ELR (cell line): Measurements from ENCODE around the gene CLIC3.
A peak's percentile ranks its signal among the peaks of the same experiment; 100 is the strongest.
"Not testable (repeated sequence)": the region's sequence is repeated elsewhere in the genome, so short reads cannot be mapped to it uniquely, and the experiment has no call there.

Experiments
- DNase-seq: peaks from one replicate; pipeline ENCODE4 v3.0.0-alpha.2; 2015; ENCODE audit warnings: low read depth

Gene CLIC3, protein sequence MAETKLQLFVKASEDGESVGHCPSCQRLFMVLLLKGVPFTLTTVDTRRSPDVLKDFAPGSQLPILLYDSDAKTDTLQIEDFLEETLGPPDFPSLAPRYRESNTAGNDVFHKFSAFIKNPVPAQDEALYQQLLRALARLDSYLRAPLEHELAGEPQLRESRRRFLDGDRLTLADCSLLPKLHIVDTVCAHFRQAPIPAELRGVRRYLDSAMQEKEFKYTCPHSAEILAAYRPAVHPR

DNA sequence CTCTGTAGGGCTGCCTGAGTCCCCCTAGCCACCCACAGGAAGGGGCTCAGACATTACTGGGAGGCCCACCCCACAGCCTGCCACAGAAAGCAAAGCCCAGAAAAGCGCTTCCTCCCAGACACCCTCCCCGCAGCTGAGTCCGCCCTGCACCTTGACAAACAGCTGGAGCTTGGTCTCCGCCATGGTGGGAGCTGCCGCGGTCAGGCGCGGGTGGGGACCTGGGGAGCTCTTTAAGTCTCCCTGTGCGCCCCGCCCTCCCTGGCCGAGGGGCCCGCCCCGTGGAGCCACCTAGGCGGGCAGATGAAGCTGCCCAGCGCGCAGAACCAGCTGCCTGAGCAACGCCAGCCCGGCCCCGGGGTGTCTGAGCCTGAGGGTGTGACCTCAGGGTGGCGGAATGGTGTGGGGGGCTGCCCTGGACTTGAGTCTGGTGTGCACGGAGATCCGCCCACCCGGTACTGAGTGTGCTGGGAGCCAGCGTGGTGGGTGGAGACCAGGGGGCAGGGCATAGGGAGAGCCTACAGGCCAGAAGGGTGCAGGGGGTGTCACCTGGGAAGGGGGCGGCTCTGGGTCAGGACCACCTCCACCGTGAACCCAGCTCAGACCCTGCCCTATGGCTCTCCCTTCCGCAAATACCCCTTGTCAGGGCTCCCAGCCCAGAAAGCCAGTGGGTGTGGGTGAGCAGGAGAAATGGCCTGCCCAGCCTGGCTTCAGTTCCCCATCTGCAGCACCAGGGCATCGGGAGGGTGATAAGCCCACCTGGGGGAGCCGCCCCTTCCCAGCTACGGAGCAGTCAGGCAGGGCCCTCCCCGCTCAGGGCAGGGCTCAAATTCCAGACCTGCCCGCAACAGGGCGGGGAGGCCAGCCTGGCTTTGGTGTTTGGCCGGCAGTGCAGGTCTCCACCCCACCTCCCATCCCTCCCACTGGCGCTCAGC, at the start of gene CLIC3:
CLIC3 (minus strand) TSS at position 208 of the 932 bp plus-strand sequence; CDS start at position 183, 25 bp downstream.
- peak; percentile 30 for DNase-seq

DNA sequence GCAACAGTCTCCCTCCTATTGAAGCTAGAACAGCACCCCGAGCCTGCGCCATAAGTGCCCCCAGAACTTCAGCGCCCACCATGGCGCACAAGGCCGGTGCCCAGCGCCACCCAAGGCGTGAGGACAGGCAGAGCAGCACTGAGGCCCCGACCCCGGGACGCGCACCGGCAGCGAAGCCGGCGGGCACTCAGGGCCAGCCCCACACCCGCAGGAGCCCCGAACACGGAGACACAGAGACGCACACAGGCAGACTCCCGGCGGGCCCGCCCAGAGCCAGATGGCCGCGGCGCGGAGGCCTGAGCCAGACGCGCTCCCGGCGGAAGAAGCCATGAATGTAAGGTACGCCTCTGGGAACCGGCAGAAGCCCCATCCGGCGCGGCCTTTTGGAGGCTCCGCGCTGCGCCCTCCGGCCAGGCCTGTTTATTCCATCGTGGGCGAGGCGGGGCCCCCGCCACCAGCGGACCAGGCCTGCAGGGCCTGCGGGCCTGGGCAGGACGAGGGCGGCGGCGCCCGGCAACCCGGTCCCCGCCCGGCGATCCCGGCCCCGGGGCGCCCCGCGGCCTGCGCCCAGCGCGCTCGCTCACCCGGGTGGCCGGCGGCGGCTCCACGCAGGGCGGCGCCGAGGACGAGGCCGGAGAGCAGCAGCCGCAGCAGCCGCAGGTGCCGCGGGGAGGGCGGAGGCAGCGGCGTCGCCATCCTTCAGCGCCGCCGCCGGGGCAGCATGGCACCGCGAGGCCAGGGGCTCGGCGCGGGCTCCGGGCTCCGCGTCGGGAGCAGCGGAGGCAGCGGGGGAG, 49.1 kb upstream of the CLIC3 start:
- DNase-seq, result peak; percentile 72

DNA sequence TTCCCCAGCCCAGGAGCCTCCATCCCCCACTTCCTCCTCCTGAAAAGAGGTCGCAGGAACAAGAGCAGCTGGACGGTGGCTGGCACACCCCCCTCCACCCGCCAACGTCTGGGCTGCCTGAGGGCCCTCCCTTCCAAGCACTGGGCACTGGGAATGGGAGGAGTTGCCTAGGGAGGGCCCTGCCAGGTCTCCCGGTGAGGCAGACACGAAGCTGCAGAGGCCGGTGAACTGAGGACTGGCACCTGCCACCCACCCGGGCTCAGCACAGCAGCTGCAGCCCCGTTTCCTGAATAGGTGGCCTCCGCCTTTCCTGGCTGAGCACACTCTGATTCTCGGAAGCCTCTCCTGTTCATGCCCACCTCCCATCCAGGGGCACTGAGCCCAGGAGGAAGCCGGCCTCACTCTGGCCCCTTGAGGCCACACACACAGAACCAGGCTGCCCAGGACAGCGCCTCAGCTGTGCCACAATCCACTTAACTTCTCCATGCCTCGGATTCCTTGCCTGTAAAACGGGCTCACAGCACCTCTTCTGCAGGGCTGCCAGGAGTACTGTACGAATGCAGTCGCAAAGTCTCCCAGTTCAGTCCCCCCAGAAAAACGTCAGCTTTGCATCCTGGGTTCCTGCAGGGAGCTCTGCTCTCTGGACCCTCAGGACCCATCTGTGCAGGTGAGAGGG, 48.3 kb upstream of the CLIC3 start:
- no peak for DNase-seq

DNA sequence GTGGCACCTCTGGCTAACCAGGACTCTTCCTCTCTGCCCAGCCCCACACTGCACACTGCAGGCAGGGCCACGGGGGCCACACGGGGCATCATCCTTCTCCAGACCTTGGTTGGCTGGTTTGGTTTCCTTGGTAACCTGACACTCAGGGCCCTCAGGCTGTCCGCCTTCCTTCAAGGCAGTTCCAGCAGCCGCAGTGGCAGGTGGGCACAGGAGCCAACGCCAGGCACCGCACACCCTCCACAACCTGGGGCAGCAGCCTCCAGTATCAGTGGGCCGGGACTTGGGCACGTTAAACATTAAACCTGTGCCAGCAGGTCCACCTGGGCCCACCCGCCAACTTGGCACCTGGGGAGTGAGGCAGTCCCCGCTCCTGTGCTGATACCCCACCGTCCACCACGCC, 47.7 kb upstream of the CLIC3 start:
- DNase-seq, result no peak

DNA sequence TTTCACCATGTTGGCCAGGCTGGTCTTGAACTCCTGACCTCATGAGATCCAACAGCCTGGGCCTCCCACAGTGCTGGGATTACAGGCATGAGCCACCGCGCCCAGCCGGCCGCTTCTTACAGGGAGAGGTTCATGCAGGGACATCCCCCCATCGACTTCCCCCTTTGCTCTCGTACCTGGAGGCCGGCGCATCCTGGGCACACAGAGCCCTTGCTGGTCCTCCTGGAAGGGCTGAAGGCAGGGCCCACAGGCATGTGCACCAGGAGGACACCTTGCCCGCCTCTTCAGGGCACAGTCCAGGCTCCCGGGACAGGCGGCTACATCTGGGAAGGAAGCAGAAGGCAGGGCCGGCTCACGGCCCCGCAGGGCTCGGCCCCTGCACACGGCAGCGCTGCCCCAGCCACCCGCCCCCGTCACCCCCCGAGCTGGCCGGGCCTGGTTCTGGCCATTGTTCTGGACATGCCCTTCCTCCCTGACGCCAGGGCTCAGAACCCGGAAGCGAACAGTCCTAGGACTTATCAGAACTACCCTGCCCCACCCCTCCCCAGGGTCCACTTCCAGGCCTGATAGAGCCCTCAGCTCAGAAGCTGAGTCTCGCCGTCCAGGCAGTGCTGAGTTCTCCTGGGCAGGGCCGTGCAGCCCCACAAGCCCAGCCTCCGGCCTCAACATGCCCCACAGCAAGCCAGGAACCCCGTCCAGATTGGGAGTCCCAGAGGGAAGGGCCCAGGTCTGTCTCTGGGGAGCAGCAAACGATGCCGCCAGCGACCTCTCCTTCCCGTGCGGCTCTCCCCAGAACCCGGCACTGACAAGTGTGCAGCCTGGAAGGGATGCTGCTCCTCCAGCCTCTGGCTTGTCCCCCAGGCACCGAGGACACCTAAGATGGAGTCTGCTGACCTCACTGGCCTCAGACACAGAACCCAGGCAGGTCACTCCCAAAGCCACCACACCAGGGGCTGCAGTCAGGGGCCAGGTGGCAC, 46.7 kb upstream of the CLIC3 start:
- no peak for DNase-seq

DNA sequence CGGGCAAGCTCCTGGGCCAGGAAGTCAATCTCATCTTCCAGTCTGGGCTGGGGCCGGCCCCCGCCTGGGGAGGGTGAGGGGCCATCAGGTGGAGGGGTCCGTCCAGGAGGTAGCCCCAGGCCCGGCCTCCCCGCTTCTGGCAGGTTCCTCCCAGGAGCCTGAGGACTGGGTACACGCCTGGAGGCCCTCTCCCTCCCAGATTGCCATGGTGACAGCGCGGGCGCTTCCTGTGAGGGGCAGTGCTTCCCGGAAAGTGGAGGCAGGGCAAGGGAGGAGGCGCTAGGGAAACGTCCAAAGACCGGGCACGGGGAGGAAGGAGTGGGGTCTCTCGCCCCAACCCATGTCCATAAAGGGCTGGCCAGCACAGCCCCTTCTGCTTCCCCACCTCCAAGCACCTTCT, 44.8 kb upstream of the CLIC3 start:
- DNase-seq, result no peak

DNA sequence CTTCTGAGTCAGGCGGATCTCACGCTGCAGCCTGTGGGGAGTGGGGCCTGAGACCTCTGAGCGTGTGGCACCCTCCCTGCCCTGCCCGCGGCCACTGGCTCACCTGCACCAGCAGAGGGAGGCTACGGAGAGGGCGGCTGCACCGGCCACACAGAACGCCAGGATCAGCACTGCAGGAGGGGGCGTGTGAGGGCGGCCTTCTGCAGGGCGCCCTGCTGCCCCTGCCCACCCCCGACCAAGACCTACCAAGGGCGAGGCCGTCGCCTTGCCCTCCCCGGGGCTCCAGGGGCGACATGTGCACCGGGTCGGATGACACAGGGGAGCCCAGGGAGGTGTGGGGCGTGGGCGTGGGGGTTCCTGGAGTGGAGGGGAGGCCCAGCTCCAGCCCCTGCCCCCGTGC, 44.2 kb upstream of the CLIC3 start:
- no peak for DNase-seq

DNA sequence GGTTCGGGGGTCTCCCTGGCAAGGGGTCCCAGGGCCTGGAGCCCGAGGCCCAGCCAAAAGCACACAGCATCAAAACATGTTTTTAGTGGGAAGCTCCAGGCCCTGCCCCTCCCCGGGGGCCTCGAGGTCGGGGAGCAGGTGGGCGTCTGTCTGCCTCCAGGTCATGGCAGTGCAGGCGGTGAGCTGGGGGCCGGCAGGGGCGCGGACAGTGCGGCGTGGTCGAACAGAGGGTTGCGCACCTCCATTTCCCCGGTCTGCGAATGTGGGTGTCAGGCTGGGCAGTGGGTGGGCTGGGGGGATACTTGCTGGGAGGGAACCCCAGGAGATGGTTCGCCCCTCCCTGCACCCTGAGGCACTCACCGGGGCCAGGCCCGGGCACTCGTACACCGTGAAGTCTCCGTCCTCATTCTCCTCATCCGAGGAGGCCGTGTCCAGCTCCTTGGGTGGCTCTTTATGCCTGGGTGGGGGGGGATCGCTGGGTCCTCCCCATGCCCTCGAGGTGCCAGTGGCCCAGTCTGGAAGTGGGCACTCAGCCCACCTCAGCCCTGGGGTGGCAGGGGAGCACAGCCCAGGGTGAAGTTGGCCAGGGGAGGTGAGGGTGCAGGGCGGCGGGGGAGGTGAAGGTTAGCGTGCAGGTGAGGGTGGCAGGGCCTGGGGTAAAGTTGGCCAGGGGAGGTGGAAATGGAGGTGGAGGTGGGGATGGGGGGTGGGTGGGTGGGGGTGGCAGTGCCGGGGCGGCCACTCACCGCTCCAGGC, 43.4 kb upstream of the CLIC3 start:
- DNase-seq, result no peak

DNA sequence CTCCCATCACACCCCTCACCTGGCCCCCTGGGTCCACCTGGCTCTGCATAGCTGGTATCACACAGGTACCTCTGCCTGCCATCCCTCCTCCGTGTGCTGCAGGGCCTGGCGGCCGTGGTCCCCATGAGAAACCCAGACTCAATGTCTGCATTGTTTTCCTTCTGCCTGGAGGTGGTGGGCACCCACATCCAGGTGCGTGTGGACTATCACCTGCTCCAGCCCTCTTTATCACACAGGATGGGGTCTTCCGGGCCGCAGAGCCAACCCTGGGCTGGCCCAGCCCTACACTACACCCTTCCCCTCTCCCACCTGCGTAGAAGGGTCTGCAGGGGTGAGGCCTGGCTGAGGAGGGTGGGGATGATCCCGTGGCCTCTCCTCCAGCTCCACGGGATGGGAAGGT, 42.5 kb upstream of the CLIC3 start:
- no peak for DNase-seq

DNA sequence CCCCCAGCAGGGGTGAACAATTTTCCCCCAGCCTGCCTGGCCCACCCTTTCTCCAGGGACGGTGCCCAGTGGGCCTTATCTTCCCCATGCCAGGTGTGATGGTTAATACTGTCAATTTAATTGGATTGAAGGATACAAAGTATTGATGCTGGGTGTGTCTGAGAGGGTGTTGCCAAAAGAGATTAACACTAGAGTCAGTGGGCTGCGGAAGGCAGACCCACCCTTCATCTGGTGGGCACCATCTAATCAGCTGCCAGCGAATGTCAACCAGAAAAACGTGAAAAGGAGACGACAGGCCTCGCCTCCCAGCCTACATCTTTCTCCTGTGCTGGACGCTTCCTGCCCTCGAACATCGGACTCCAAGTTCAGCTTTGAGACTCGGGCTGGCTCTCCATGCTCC, 41.1 kb upstream of the CLIC3 start:
- no peak for DNase-seq

DNA sequence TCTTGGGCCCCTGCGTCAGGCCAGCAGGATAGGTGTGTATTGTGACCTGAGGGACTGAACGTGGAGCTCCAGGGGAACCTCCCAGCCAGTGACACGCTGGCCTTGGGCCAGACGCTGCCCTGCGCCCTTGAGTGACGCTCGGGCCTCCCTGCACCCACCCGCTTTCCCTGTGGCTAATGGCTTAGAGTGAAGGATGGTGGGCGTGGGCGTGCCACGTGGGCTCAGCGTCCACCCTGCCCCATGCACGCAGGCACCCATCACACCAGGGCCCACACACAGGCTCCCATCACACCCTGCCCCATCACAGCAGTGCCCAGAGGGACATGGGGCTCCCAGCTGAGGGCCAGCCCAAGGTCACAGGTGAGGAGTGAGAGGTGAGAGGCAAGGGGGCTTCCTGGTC, 40.7 kb upstream of the CLIC3 start:
- DNase-seq, result no peak

DNA sequence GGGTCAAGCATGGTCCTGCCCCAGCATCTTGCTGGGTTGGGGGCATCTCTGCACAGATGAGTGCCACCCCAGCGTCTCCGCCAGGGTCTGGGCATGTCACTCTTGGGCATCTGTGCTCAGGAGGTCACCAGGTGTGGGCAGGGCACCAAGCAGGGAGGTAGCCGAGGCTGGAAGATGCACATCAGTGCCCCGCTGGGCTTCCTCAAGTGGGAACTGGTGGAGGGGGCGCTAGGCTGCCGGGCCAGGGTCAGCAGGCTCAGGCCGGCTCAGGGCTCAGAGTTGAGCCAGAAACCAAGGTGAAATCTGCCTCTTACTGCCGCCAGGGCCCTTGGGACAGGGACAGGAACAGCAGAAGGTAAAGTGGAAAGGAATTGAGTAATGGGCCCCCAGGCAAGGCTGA, 39.6 kb upstream of the CLIC3 start:
- no peak for DNase-seq

DNA sequence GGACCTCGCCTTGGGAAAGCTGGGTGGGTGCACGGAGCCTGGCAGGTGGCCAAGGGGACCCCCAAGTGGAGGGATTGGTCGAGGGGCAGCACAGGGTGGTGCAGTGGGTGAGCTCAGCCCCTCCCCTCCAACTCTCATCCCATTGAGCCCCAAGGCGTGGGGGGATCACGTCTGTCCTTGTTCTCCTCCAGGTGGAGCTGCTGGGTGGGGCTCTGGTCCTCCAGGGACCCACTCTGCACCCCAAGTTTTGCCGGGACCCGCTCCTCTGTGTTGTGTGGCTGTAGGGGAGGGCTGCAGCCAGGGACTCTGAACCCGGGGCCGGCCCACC, 39.1 kb upstream of the CLIC3 start:
- DNase-seq, result no peak

DNA sequence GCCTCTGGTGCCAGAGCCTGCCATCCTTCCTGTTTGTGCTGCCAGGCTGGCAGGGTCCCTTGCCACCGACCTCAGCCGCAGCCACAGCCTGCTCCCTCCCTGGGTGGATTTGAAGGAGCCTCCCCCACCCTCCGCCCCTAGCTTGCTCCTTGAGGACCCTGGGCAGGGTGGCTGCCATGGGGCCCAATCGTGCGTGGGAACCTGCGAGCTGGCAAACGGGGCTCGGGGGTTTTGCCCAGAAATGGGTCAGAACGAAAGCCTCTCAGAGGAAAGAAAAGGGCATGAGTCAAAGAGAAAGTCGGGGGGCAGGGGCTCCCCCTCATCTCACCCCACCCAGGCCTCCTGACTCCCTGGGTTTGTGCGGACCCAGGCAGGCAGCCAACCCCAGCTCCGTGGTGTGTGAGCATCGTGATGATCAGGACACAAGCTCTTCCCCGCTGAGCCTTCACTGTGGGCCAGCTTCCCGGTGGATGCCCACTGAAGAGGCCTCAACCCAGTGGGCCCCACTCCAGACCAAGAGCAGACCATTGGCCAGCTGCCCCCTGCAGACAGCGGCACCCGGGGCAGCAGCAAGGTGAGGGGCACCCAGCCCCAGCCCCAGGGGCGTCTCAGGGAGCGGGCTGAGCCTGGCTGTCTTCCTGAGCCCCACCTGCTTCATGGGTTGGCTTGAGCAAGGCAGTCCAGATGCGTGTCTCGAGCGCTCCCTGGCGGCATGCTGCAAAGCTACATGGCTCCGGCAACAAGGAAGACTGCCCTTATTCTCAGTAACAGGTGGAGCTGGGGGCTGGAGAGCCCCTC, 38.5 kb upstream of the CLIC3 start:
- DNase-seq, result peak; percentile 84

DNA sequence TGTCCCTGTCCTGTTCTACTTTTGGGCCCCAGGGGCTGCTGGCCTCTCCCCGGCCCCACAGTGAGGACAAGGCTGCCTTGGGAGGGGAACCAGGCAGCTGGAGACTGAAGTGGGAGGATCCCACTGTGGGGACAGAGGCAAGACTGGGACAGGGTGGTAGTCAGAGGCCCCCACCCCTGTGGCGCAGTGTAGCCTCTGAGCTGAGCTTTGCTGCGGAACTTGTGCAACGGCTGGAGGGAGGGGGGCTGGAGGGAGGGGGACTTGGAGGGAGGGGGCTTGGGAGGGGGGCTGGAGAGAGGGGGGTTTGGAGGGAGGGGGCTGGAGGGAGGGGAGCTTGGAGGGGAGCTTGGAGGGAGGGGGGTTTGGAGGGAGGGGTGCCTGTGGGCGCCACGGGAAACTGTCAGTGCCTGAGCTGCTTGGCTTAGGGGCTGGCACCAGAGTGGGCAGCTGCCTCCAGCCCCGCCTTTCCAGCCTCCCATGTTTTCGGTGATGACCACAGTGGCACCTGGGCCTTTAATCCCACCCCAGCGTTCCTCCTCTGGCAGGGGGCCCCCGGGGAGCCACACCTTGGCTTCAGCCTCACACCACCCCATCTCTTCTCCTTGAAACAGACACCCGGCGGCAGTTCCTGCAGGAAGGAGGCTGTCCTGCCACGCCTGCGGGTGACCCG, 37.8 kb upstream of the CLIC3 start:
- no peak for DNase-seq

DNA sequence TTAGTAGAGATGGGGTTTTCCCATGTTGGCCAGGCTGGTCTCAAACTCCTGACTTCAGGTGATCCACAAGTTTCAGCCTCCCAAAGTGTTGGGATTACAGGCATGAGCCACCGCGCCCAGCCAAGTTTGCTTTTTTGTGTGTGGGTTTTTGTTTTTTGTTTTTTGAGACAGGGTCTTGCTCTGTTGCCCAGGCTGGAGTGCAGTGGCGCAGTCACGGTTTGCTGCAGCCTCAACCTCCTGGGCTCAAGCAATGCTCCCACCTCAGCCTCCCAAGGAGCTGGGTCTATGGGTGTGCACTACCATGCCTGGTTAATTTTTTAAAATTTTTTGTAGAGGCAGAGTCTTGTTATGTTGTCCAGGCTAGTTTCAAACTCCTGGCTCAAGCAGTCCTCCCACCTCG, 37.1 kb upstream of the CLIC3 start:
- DNase-seq, result not testable (repeated sequence)

DNA sequence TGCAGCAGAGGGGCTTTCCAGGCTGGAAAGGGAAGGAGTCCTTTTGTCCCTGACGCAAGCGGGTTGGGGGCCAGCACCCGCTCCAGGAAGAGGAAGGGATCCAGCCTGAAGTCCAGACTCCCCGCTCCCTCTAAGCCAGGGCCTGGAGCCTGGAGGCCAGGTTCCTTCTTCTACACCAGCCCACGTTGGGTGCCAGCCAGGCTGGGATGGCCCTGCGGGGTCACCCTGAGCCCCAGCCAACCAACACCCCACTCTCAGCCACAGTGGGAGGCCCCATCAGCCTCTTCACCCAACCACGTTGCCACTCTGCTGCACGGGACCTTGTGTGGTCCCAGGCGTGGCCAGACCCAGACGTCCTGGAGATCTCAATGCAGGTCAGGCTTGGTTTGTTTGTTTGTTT, 36.5 kb upstream of the CLIC3 start:
- no peak for DNase-seq

DNA sequence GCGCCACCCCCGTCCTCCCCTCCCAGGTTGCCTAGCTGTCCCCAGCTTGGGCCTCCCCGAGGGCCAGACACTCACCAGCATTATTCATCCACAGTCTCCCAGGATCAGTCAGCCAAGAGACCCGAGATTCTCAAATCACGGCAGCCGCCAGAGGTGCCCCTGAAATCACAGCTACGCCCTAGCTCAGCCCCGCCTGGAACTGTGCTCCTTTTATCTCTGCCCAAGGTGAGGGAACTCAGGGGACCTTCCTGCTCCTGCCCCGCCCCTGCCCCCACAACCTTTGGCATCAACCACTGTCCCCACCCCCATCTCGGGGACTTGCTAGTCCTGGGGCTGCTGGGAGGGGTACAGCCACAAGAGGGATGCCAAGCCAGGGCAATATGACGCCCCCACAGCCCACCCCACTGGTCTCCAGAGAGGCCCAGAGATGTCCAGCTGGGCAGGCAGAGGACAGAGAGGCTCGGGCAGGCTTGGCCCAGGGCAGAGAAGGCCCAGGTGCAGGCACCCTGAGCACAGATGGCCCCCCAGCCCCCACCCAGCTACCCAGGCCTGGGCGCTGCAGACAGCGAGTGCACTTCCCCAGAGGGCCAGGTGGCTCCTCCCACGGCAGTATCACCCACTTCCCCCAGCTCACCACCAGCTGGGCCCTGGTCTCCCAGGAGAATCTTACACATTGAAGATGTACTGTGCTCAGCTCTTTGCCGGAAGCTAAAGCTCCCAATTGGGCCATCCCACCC, 35.7 kb upstream of the CLIC3 start, which contains the start of gene FUT7:
FUT7 (minus strand) TSS at position 185 of the 737 bp plus-strand sequence; CDS start at position 88, 97 bp downstream.
- no peak for DNase-seq
